Mesenchymal stem cell (in vitro differentiated cells and primary cell): Measurements from ENCODE around the gene ISG20L2.

ENCODE experiments used
- DNase-seq: peaks from one replicate; pipeline ENCODE4 v3.0.0-alpha.2; 2013
- H2AFZ ChIP-seq: one replicate; pipeline ENCODE4 v1.6.1; 2013; ENCODE audit warnings: low read depth, mild to moderate bottlenecking, control low read depth, inconsistent platforms, low read length, moderate library complexity
- H2AK5ac ChIP-seq: 2 replicates; pipeline ENCODE4 v1.6.1; 2013; ENCODE audit warnings: low read length, moderate library complexity, mild to moderate bottlenecking, inconsistent platforms; ENCODE audit not compliant: severe bottlenecking
- H2BK120ac ChIP-seq: one replicate; pipeline ENCODE4 v1.6.1; 2013; ENCODE audit warnings: low read depth, mild to moderate bottlenecking, inconsistent platforms, low read length, moderate library complexity
- H2BK12ac ChIP-seq, 2 experiments: one replicate each; pipeline ENCODE4 v1.6.1; 2013; ENCODE audit warnings: inconsistent platforms in 2 of 2, low read length in 2 of 2, mild to moderate bottlenecking in 2 of 2, moderate library complexity in 2 of 2, control low read depth in 1 of 2
- H2BK15ac ChIP-seq: one replicate; pipeline ENCODE4 v1.6.1; 2013; ENCODE audit warnings: mild to moderate bottlenecking, low read depth, inconsistent platforms; ENCODE audit not compliant: poor library complexity, severe bottlenecking
- H2BK5ac ChIP-seq: 2 replicates; pipeline ENCODE4 v1.6.1; 2013; ENCODE audit warnings: low read depth, mild to moderate bottlenecking, low read length, control low read depth, inconsistent platforms; ENCODE audit not compliant: poor library complexity, severe bottlenecking
- H3K14ac ChIP-seq, 2 experiments: one replicate each; pipeline ENCODE4 v1.6.1; 2013; ENCODE audit warnings: inconsistent platforms in 2 of 2, low read length in 2 of 2, control low read depth in 1 of 2, mild to moderate bottlenecking in 1 of 2, moderate library complexity in 1 of 2
- H3K18ac ChIP-seq, 2 experiments: one replicate each; pipeline ENCODE4 v1.6.1; 2013; ENCODE audit warnings: inconsistent platforms in 2 of 2, low read length in 2 of 2, control low read depth in 1 of 2, low read depth in 1 of 2, mild to moderate bottlenecking in 1 of 2
- H3K23ac ChIP-seq, 2 experiments: one replicate each; pipeline ENCODE4 v1.6.1; 2013; ENCODE audit warnings: inconsistent platforms in 2 of 2, low read length in 2 of 2, mild to moderate bottlenecking in 2 of 2, moderate library complexity in 2 of 2, control low read depth in 1 of 2
- H3K27ac ChIP-seq: 2 replicates; pipeline ENCODE4 v1.5.1; 2013; ENCODE audit warnings: mild to moderate bottlenecking, moderate library complexity, low read length, control low read depth, inconsistent platforms; ENCODE audit not compliant: poor library complexity, severe bottlenecking
- H3K27me3 ChIP-seq, 2 experiments: 2 replicates each; pipeline versions ENCODE4 v1.6.1 to v1.7.0; 2013; ENCODE audit warnings: low read length in 2 of 2, mild to moderate bottlenecking in 2 of 2, moderate library complexity in 2 of 2, control low read depth in 1 of 2, inconsistent platforms in 1 of 2; ENCODE audit not compliant: control insufficient read depth in 1 of 2, insufficient read depth in 1 of 2
- H3K36me3 ChIP-seq, 2 experiments: 2 replicates each; pipeline versions ENCODE4 v1.6.1 to v1.7.0; 2013; ENCODE audit warnings: low read length in 2 of 2, control low read depth in 1 of 2, inconsistent platforms in 1 of 2, low read depth in 1 of 2, mild to moderate bottlenecking in 1 of 2; ENCODE audit not compliant: insufficient read depth in 2 of 2, control insufficient read depth in 1 of 2
- H3K4ac ChIP-seq, 2 experiments: one replicate each; pipeline ENCODE4 v1.6.1; 2013; ENCODE audit warnings: inconsistent platforms in 2 of 2, low read length in 2 of 2, mild to moderate bottlenecking in 2 of 2, moderate library complexity in 2 of 2, control low read depth in 1 of 2, low read depth in 1 of 2
- H3K4me1 ChIP-seq: 2 replicates; pipeline ENCODE4 v1.6.1; 2013; ENCODE audit warnings: low read depth, low read length, control low read depth; ENCODE audit not compliant: control insufficient read depth, insufficient read depth
- H3K4me2 ChIP-seq: 2 replicates; pipeline ENCODE4 v1.6.1; 2013; ENCODE audit warnings: low read length, mild to moderate bottlenecking, inconsistent platforms; ENCODE audit not compliant: poor library complexity, severe bottlenecking
- H3K4me3 ChIP-seq, 2 experiments: 2 replicates each; pipeline versions ENCODE4 v1.5.1 to v1.7.0; 2013; ENCODE audit warnings: low read length in 2 of 2, mild to moderate bottlenecking in 2 of 2, control low read depth in 1 of 2, low read depth in 1 of 2; ENCODE audit not compliant: insufficient read depth in 1 of 2
- H3K79me1 ChIP-seq: replicated peaks from 2 replicates; pipeline ENCODE4 v1.6.1; 2013; ENCODE audit warnings: mild to moderate bottlenecking, control low read depth, low read length, inconsistent platforms; ENCODE audit not compliant: poor library complexity, severe bottlenecking
- H3K9ac ChIP-seq: 2 replicates; pipeline ENCODE4 v1.7.0; 2013; ENCODE audit warnings: mild to moderate bottlenecking, low read length, moderate library complexity
- H3K9me3 ChIP-seq: 2 replicates; pipeline ENCODE4 v1.7.0; 2013; ENCODE audit warnings: mild to moderate bottlenecking, low read length; ENCODE audit not compliant: control insufficient read depth
- H4K8ac ChIP-seq: one replicate; pipeline ENCODE4 v1.6.1; 2013; ENCODE audit warnings: inconsistent platforms, mild to moderate bottlenecking, low read length, moderate library complexity
- H4K91ac ChIP-seq: one replicate; pipeline ENCODE4 v1.6.1; 2013; ENCODE audit warnings: mild to moderate bottlenecking, low read length, inconsistent platforms
- WGBS: methylation state at CpG from one replicate; pipeline ENCODE4 v1.1.7; 2013; ENCODE audit warnings: mixed read lengths; 5-methylcytosine and 5-hydroxymethylcytosine counted together

The ISG20L2 gene

GRCh38 chr1:156740741-156741480 is 12.3 kb upstream of the ISG20L2 start, which contains the start of gene MRPL24:
Gene MRPL24 (minus strand): TSS chr1:156741088. CDS start chr1:156738704, 2,384 bp downstream.
- peak within 1 kb of the TSS; percentile 72 for H3K27ac ChIP-seq
- peak within 1 kb of the TSS; percentile 91 for H4K8ac ChIP-seq
- peak; percentile 100 for DNase-seq
- H4K91ac ChIP-seq, result peak within 1 kb of the TSS; percentile 66
- no peak within 1 kb of the TSS for H2BK120ac ChIP-seq
- H2AFZ ChIP-seq, result peak within 1 kb of the TSS; percentile 15
- peak within 1 kb of the TSS; percentile 7 to 71 for H3K4ac ChIP-seq
- peak within 1 kb of the TSS; percentile 74 for H3K4me2 ChIP-seq
- H3K79me1 ChIP-seq, result peaks cover 21% of the 10 kb centered on the region
- 0% methylated on average over 35 of the region's 38 CpGs for WGBS
- peak within 1 kb of the TSS in 1 of 2 experiments; percentile 67 for H3K23ac ChIP-seq
- H2BK5ac ChIP-seq, result no peak within 1 kb of the TSS
- peak within 1 kb of the TSS; percentile 94 for H3K9ac ChIP-seq
- H2AK5ac ChIP-seq, result peak within 1 kb of the TSS; percentile 94
- peak within 1 kb of the TSS in 1 of 2 experiments; percentile 17 for H2BK12ac ChIP-seq
- H3K18ac ChIP-seq, result peak within 1 kb of the TSS; percentile 16 to 61
- H3K36me3 ChIP-seq, result peaks cover 58 to 71% of the 10 kb centered on the region in 2 experiments
- peaks cover 16% of the 10 kb centered on the region for H3K4me1 ChIP-seq
- peak within 1 kb of the TSS; percentile 60 to 94 for H3K4me3 ChIP-seq
- peak within 1 kb of the TSS in 1 of 2 experiments; percentile 76 for H3K14ac ChIP-seq
- H2BK15ac ChIP-seq, result no peak within 1 kb of the TSS
- H3K9me3 ChIP-seq, result no peaks in the 10 kb centered on the region
- H3K27me3 ChIP-seq, result no peaks in the 10 kb centered on the region

- H2AFZ ChIP-seq, result peak overlapping the region; percentile 15
- H2BK12ac ChIP-seq, result no peak overlapping the region
- peak overlapping the region; percentile 7 to 45 for H3K4ac ChIP-seq
- peak overlapping the region in 1 of 2 experiments; percentile 66 for H3K23ac ChIP-seq
- H3K4me2 ChIP-seq, result peak overlapping the region; percentile 74
- H3K18ac ChIP-seq, result peak overlapping the region in 1 of 2 experiments; percentile 61
- peaks cover 62 to 73% of the 10 kb centered on the region in 2 experiments for H3K36me3 ChIP-seq
- H3K14ac ChIP-seq, result peak overlapping the region in 1 of 2 experiments; percentile 76
- no peak overlapping the region for H2AK5ac ChIP-seq
- H4K8ac ChIP-seq, result peak overlapping the region; percentile 1
- H3K27ac ChIP-seq, result peak overlapping the region; percentile 1
- DNase-seq, result no peak
- no peak overlapping the region for H2BK15ac ChIP-seq
- peaks cover 10% of the 10 kb centered on the region for H3K4me1 ChIP-seq
- peaks cover 24% of the 10 kb centered on the region for H3K79me1 ChIP-seq
- peak overlapping the region; percentile 94 for H3K9ac ChIP-seq
- H2BK120ac ChIP-seq, result no peak overlapping the region
- H3K4me3 ChIP-seq, result peak overlapping the region; percentile 60 to 94
- H4K91ac ChIP-seq, result no peak overlapping the region
- no peaks in the 10 kb centered on the region for H3K9me3 ChIP-seq
- WGBS, result 27% methylated on average over 4 of the region's 7 CpGs
- H2BK5ac ChIP-seq, result no peak overlapping the region
- no peaks in the 10 kb centered on the region for H3K27me3 ChIP-seq
These were observed 11.7 kb upstream of the ISG20L2 start for GRCh38 chr1:156740237-156740740.

- no peak overlapping the region for H3K23ac ChIP-seq
- H2BK5ac ChIP-seq, result no peak overlapping the region
- H3K14ac ChIP-seq, result no peak overlapping the region
- H4K8ac ChIP-seq, result no peak overlapping the region
- no peak overlapping the region for H3K18ac ChIP-seq
- no peak overlapping the region for H3K4me2 ChIP-seq
- H2BK120ac ChIP-seq, result no peak overlapping the region
- H3K9me3 ChIP-seq, result no peaks in the 10 kb centered on the region
- no peak overlapping the region for H3K4ac ChIP-seq
- no peak overlapping the region for H4K91ac ChIP-seq
- peaks cover 53 to 67% of the 10 kb centered on the region in 2 experiments for H3K36me3 ChIP-seq
- H2BK15ac ChIP-seq, result no peak overlapping the region
- no peak overlapping the region for H2AFZ ChIP-seq
- H2AK5ac ChIP-seq, result no peak overlapping the region
- no peak overlapping the region for H2BK12ac ChIP-seq
- H3K27me3 ChIP-seq, result no peaks in the 10 kb centered on the region
- H3K4me1 ChIP-seq, result peaks cover 3% of the 10 kb centered on the region
- H3K4me3 ChIP-seq, result no peak overlapping the region
- WGBS, result 80% methylated on average over 1 of the region's 2 CpGs
- no peak for DNase-seq
- H3K79me1 ChIP-seq, result peaks cover 25% of the 10 kb centered on the region
- H3K9ac ChIP-seq, result peak overlapping the region; percentile 94
- H3K27ac ChIP-seq, result no peak overlapping the region
These were observed 10.3 kb upstream of the ISG20L2 start for GRCh38 chr1:156738916-156739315.

GRCh38 chr1:156738407-156738806 is 9.8 kb upstream of the ISG20L2 start:
- H3K4me3 ChIP-seq, result no peak overlapping the region
- H3K79me1 ChIP-seq, result peaks cover 25% of the 10 kb centered on the region
- no peak overlapping the region for H4K8ac ChIP-seq
- no peak overlapping the region for H2AK5ac ChIP-seq
- no peak overlapping the region for H2BK5ac ChIP-seq
- H2BK120ac ChIP-seq, result no peak overlapping the region
- H3K9me3 ChIP-seq, result no peaks in the 10 kb centered on the region
- no peak overlapping the region for H3K23ac ChIP-seq
- H3K4ac ChIP-seq, result no peak overlapping the region
- peaks cover 51 to 67% of the 10 kb centered on the region in 2 experiments for H3K36me3 ChIP-seq
- H3K9ac ChIP-seq, result no peak overlapping the region
- no peaks in the 10 kb centered on the region for H3K27me3 ChIP-seq
- H3K18ac ChIP-seq, result no peak overlapping the region
- H2AFZ ChIP-seq, result no peak overlapping the region
- H3K14ac ChIP-seq, result no peak overlapping the region
- H4K91ac ChIP-seq, result no peak overlapping the region
- 92% methylated on average over 9 of the region's 10 CpGs for WGBS
- H3K4me2 ChIP-seq, result no peak overlapping the region
- H3K27ac ChIP-seq, result no peak overlapping the region
- peaks cover 3% of the 10 kb centered on the region for H3K4me1 ChIP-seq
- H2BK15ac ChIP-seq, result no peak overlapping the region
- no peak overlapping the region for H2BK12ac ChIP-seq
- no peak for DNase-seq
